K562 (cell line): ENCODE data around the gene TMEM45B. TPM values are rescaled to one million over a fixed set of nuclear protein-coding genes. Genes with fewer than 3 reads are reported as not detected.

Experiments
- ASH1L ChIP-seq: fragments of 450-650 bp; IDR thresholded peaks from 2 replicates; pipeline ENCODE4 v1.6.1; 2018; ENCODE audit warnings: borderline replicate concordance, mild to moderate bottlenecking, low read depth; ENCODE audit not compliant: partially characterized antibody
- ETV5 ChIP-seq: sonication (generic); formaldehyde crosslinking; IDR thresholded peaks from 2 replicates; pipeline ENCODE4 v1.4.0; 2020; ENCODE audit warnings: low read depth, mild to moderate bottlenecking, missing genetic modification reagents
- GATAD2B ChIP-seq: fragments of 450-650 bp; IDR thresholded peaks from 2 replicates; pipeline ENCODE4 v1.6.1; 2017; ENCODE audit warnings: mild to moderate bottlenecking, borderline replicate concordance
- HDAC6 ChIP-seq: IDR thresholded peaks from 2 replicates; pipeline ENCODE4 v1.6.1; 2012; ENCODE audit warnings: low read depth, mild to moderate bottlenecking, control low read depth, inconsistent platforms, low read length, moderate library complexity
- MTA2 ChIP-seq: fragments of 450-650 bp; IDR thresholded peaks from 2 replicates; pipeline ENCODE4 v1.6.1; 2016; ENCODE audit warnings: low read depth
- NCOA4 ChIP-seq: fragments of 450-650 bp; IDR thresholded peaks from 2 replicates; pipeline ENCODE4 v1.6.1; 2018; ENCODE audit warnings: mild to moderate bottlenecking; ENCODE audit not compliant: partially characterized antibody
- POLR3G ChIP-seq: IDR thresholded peaks from 2 replicates; pipeline ENCODE4 v1.6.1; 2011; ENCODE audit not compliant: insufficient read length, insufficient replicate concordance; ENCODE audit errors: extremely low read depth
- RBM14 ChIP-seq: fragments of 200-400 bp; formaldehyde crosslinking; IDR thresholded peaks from 2 replicates; pipeline ENCODE4 v1.6.1; 2018; ENCODE audit warnings: low read depth, mild to moderate bottlenecking, low read length, moderate library complexity, borderline replicate concordance; ENCODE audit not compliant: insufficient read depth
- RCOR1 ChIP-seq, 2 experiments: IDR thresholded peaks; 2 replicates each; pipeline ENCODE4 v1.6.1; 2012; ENCODE audit warnings: low read depth in 2 of 2, low read length in 2 of 2, borderline replicate concordance in 1 of 2, improper control_type of control experiment in 1 of 2
- SIN3B ChIP-seq: fragments of 450-650 bp; IDR thresholded peaks from 2 replicates; pipeline ENCODE4 v1.6.1; 2017; ENCODE audit warnings: low read depth, mild to moderate bottlenecking, moderate library complexity
- SIX5 ChIP-seq, 2 experiments: IDR thresholded peaks; 2 replicates each; pipeline ENCODE4 v1.6.1; 2011; ENCODE audit warnings: low read length in 2 of 2, borderline replicate concordance in 1 of 2, low read depth in 1 of 2, mild to moderate bottlenecking in 1 of 2, moderate library complexity in 1 of 2; ENCODE audit not compliant: insufficient read depth in 1 of 2
- SMAD3 ChIP-seq: fragments of 450-650 bp; formaldehyde crosslinking; conservative IDR thresholded peaks from 2 replicates; pipeline ENCODE4 v1.4.0; 2020; ENCODE audit warnings: mild to moderate bottlenecking
- TAL1 ChIP-seq: fragments of 450-650 bp; IDR thresholded peaks from 2 replicates; pipeline ENCODE4 v1.6.1; 2016; ENCODE audit warnings: mild to moderate bottlenecking
- ZC3H8 ChIP-seq: fragments of 450-650 bp; IDR thresholded peaks from 2 replicates; pipeline ENCODE4 v1.6.1; 2017
- ZNF316 ChIP-seq: fragments of 450-650 bp; IDR thresholded peaks from 2 replicates; pipeline ENCODE4 v1.6.1; 2016
- ZNF561 ChIP-seq: fragments of 450-650 bp; formaldehyde crosslinking; conservative IDR thresholded peaks from 2 replicates; pipeline ENCODE4 v1.4.0; 2020; ENCODE audit warnings: mild to moderate bottlenecking, moderate library complexity
- ZNF778 ChIP-seq: fragments of 450-650 bp; formaldehyde crosslinking; IDR thresholded peaks from 2 replicates; pipeline ENCODE4 v1.4.0; 2020; ENCODE audit warnings: mild to moderate bottlenecking, moderate library complexity
- polyA plus RNA-seq, 8 experiments: library from polyadenylated mRNA; depleted of rRNA in 4 of 8; stranded (reverse) in 5 of 8; unstranded in 3 of 8; fragments of >200 nt; fragmentation: Nextera tagmentation in 2 of 8; fragmentation: Illumina TruSeq in 1 of 8; extraction: Ambion mirVana in 2 of 8; extraction: Trizol in 1 of 8; gene quantifications; 2 replicates each; pipeline versions ENCODE4 v1.2.1 to v1.2.3, GENCODE V29; 2011 to 2014; ENCODE audit warnings: inconsistent platforms in 1 of 8, missing spikeins in 1 of 8
- total RNA-seq, 7 experiments: library from RNA; depleted of rRNA in 6 of 7; stranded (reverse); fragments of >200 nt in 6 of 7; fragmentation: Illumina TruSeq in 2 of 7; extraction: Trizol in 2 of 7; gene quantifications; 2 replicates each; pipeline versions ENCODE4 v1.2.1 to v1.2.3, GENCODE V29; 2011 to 2021; ENCODE audit warnings: low replicate concordance in 1 of 7
- TF ChIP-seq, protein P1 (sequence below): fragments of 250-450 bp; sonication (Bioruptor Pico); IDR thresholded peaks from 2 replicates; pipeline ENCODE4 v1.9.0; 2021; ENCODE audit warnings: mild to moderate bottlenecking
- TF ChIP-seq, protein P2 (sequence below): fragments of 450-650 bp; IDR thresholded peaks from one replicate; pipeline ENCODE4 v1.6.1; 2018; ENCODE audit warnings: mild to moderate bottlenecking, moderate library complexity; ENCODE audit not compliant: partially characterized antibody
- TF ChIP-seq, protein P3 (sequence below): fragments of 250-450 bp; sonication (Bioruptor Pico); IDR thresholded peaks from 2 replicates; pipeline ENCODE4 v1.4.0; 2020; ENCODE audit warnings: mild to moderate bottlenecking, moderate library complexity
- TF ChIP-seq, protein P4 (sequence below): fragments of 250-450 bp; sonication (Bioruptor Pico); IDR thresholded peaks from 2 replicates; pipeline ENCODE4 v1.8.0; 2021; ENCODE audit warnings: moderate library complexity, mild to moderate bottlenecking, inconsistent platforms
- TF ChIP-seq, protein P5 (sequence below): fragments of 450-650 bp; formaldehyde crosslinking; IDR thresholded peaks from 2 replicates; pipeline ENCODE4 v1.4.0; 2022; ENCODE audit warnings: missing genetic modification characterization

The TMEM45B gene
- total and polyA plus RNA-seq, 9 of the 15 experiments (the other 6 are each of a cell fraction or from before 2014, with no cell fraction given) = 0.07 TPM; not detected in 8

DNA sequence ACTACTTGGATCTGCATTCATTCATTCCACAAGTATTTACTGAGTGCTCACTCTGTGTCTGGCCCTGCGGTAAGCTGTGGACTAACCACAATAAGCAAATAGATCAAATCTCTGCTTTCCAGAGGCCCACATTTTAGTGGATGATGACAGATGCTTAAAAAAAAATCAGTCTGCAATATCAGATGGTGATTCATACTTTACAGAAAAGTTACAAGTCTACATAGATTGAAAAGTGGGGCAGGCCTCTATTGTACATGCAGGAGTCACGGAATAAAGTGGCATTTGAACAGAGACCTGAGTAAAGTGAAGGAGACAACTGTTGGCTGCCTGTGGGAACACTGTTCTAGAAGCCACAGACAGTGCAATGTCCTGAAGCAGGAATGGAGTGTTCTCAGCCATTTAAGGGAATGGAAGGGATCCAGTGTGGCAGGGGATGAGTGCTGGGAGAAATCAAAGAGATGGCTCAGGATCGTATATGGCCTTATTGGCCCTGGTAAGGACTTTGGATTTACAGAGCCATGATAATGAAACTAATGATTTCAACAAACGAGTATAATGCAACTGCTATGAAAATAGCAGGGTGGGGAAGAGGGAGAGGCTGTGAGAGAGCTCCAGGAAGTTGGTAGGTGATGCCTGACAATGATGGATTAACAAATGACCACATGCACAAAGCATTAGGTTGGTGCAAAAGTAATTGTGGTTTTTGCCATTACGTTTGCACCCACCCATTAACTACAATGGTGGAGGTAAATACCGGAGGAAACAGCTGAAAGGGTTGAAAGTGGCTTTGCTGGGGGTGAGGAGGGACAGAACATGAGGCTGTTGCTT lies 31.1 kb downstream of the TMEM45B start (continued):
- TF ChIP-seq, protein P1, sequence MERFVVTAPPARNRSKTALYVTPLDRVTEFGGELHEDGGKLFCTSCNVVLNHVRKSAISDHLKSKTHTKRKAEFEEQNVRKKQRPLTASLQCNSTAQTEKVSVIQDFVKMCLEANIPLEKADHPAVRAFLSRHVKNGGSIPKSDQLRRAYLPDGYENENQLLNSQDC = no peak
- TF ChIP-seq RCOR1 (IDR thresholded peaks at IDR 0.05; ENCODE audit: borderline replicate concordance in 1 of 2, low read depth in 2 of 2, low read length in 2 of 2) (peak; percentile 67 to 99; a peak in 3 of 4 replicates), SIX5 (IDR thresholded peaks at IDR 0.05; ENCODE audit: borderline replicate concordance in 1 of 2, insufficient read depth in 1 of 2, low read depth in 1 of 2, low read length in 2 of 2) (no peak), ASH1L (no peak), ZNF778 (CRISPR knock-in tag) (no peak), POLR3G (no peak), ZC3H8 (no peak), RBM14 (no peak), HDAC6 (no peak), ZNF316 (no peak), SMAD3 (CRISPR knock-in tag) (no peak), MTA2 (no peak), ZNF561 (CRISPR knock-in tag) (no peak), TAL1 (no peak), ETV5 (CRISPR knock-in tag) (no peak), SIN3B (no peak), GATAD2B (no peak), NCOA4 (no peak)
- TF ChIP-seq, protein P2, sequence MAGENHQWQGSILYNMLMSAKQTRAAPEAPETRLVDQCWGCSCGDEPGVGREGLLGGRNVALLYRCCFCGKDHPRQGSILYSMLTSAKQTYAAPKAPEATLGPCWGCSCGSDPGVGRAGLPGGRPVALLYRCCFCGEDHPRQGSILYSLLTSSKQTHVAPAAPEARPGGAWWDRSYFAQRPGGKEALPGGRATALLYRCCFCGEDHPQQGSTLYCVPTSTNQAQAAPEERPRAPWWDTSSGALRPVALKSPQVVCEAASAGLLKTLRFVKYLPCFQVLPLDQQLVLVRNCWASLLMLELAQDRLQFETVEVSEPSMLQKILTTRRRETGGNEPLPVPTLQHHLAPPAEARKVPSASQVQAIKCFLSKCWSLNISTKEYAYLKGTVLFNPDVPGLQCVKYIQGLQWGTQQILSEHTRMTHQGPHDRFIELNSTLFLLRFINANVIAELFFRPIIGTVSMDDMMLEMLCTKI = no peak
- TF ChIP-seq, protein P3, sequence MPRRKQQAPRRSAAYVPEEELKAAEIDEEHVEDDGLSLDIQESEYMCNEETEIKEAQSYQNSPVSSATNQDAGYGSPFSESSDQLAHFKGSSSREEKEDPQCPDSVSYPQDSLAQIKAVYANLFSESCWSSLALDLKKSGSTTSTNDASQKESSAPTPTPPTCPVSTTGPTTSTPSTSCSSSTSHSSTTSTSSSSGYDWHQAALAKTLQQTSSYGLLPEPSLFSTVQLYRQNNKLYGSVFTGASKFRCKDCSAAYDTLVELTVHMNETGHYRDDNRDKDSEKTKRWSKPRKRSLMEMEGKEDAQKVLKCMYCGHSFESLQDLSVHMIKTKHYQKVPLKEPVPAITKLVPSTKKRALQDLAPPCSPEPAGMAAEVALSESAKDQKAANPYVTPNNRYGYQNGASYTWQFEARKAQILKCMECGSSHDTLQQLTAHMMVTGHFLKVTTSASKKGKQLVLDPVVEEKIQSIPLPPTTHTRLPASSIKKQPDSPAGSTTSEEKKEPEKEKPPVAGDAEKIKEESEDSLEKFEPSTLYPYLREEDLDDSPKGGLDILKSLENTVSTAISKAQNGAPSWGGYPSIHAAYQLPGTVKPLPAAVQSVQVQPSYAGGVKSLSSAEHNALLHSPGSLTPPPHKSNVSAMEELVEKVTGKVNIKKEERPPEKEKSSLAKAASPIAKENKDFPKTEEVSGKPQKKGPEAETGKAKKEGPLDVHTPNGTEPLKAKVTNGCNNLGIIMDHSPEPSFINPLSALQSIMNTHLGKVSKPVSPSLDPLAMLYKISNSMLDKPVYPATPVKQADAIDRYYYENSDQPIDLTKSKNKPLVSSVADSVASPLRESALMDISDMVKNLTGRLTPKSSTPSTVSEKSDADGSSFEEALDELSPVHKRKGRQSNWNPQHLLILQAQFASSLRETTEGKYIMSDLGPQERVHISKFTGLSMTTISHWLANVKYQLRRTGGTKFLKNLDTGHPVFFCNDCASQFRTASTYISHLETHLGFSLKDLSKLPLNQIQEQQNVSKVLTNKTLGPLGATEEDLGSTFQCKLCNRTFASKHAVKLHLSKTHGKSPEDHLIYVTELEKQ (CRISPR knock-in tag) = no peak
- TF ChIP-seq, protein P4, sequence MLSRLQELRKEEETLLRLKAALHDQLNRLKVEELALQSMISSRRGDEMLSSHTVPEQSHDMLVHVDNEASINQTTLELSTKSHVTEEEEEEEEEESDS (CRISPR knock-in tag) = no peak
- TF ChIP-seq, protein P5, sequence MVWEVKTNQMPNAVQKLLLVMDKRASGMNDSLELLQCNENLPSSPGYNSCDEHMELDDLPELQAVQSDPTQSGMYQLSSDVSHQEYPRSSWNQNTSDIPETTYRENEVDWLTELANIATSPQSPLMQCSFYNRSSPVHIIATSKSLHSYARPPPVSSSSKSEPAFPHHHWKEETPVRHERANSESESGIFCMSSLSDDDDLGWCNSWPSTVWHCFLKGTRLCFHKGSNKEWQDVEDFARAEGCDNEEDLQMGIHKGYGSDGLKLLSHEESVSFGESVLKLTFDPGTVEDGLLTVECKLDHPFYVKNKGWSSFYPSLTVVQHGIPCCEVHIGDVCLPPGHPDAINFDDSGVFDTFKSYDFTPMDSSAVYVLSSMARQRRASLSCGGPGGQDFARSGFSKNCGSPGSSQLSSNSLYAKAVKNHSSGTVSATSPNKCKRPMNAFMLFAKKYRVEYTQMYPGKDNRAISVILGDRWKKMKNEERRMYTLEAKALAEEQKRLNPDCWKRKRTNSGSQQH = no peak
